GM21717 (cell line): ENCODE measurements around the gene OR10A6.

Source experiments
- ATAC-seq: cut with Tn5 transposase; IDR thresholded peaks from one replicate; pipeline ENCODE4 v1.9.1; 2021; ENCODE audit warnings: mild to moderate bottlenecking, moderate library complexity; ENCODE audit not compliant: unreplicated experiment

The OR10A6 gene, protein sequence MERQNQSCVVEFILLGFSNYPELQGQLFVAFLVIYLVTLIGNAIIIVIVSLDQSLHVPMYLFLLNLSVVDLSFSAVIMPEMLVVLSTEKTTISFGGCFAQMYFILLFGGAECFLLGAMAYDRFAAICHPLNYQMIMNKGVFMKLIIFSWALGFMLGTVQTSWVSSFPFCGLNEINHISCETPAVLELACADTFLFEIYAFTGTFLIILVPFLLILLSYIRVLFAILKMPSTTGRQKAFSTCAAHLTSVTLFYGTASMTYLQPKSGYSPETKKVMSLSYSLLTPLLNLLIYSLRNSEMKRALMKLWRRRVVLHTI

DNA sequence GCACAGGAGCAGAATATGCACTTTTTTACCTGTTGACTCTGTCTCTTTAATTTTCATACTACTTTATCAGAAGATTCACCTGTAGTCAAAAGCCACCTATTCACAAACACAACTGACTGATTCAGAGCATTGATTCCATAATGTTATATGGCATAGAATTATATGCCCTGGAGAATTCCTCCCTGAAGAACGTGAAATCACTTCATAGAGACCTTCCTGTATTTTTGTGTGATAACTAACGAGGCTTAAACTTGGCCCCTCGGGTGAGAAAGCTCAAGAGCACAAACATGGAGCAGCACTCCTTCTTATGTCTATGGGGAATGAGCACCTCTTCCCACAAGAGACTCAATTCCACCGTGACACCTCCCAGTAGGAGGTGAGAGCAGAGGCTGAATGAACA is at the start of gene OR10A6:
OR10A6 (minus strand) TSS at position 101 of the 400 bp plus-strand sequence. CDS start 2,606 bp downstream, outside the sequence.
- no peak for ATAC-seq

- no peak for ATAC-seq
These were observed 46.3 kb upstream of the OR10A6 start for GRCh38 chr11:7977232-7977917.

DNA sequence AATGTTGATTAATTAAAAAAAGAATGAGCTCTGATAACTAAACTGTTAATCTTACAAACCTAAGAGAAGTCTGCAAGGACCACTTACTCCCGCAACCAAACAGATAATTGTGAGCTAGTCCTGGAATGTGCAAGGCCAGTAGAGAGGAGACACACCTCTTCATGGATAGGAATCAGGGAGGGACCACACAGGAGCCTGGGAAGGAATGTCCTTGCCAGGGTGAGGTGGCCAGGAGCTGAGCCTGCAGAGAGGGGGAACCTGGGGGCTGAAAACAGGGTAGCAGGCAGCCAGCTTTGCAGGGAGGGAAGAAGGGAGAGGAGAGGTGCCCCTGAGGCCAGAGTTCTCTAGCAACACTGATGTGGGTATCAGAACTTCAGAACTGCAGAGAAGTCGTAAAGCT is 43.6 kb upstream of the OR10A6 start:
- no peak for ATAC-seq

DNA sequence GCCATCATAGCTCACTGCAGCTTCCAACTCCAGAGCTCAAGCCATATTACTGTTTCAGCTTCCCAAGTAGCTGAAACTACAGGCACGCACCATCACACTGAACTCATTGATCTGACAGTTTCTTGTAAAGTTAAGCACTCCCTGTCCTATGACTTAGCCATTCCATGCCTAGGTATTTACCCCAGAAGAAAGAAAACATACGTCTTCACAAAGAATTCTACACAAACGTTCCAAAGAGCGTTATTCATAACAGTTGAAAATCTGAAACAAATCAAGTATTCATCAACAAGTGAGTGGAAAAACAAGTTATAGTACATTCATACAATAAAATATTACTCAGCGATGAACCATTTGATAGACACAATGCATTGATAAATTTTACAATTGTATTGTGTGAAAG is 41.9 kb upstream of the OR10A6 start:
- no peak for ATAC-seq

DNA sequence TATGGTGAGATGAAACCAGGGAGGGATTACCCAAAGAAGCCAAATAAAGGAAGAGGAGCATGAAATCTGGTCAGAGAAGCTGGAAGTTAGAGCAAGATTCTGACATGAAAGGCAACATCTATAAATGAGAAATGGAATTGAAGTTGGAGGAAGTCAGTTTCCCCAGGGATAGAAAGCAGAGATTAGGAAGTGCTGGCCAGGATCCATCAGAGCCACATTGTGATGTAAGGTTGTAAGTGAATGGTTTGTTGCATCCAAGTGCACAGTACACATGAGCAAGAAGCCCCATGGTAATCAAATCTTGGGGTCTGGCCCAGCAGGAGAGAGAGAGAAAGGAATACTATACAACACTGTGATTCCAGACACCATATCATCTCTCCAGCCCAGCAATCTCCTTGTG is 40.8 kb upstream of the OR10A6 start:
- no peak for ATAC-seq

GRCh38 chr11:7969756-7970646 is 38.9 kb upstream of the OR10A6 start:
- no peak for ATAC-seq

- ATAC-seq: no peak
These were observed 37.6 kb upstream of the OR10A6 start for GRCh38 chr11:7968686-7969085.

- ATAC-seq: no peak
These were observed 36.8 kb upstream of the OR10A6 start for GRCh38 chr11:7967826-7968225.

GRCh38 chr11:7967097-7967496 is 36.0 kb upstream of the OR10A6 start:
- ATAC-seq: no peak

- ATAC-seq: no peak
These were observed 34.3 kb upstream of the OR10A6 start, which contains the start of gene NLRP10 for GRCh38 chr11:7965386-7965785. TSS of gene NLRP10 (minus strand) at chr11:7965447. CDS start at chr11:7963495, 1,952 bp downstream.

DNA sequence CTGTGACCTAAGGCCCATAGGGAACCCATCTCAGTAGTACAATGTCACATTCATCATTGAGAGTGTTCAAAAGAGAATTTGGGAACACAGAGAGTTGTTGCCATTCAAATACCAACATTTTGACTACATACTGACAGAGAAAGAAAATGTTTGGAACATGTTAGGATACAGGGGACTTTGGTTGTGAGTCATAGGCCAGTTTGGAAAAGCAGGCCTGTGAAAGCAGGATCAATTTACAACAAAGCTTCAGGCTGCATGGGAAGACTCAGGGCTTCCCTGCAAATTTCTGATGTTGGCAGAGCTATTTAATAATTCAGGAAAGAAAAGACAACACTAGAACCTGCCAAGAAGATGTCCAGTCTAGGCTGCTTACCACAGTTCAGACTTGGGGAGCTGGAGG is 33.8 kb upstream of the OR10A6 start:
- ATAC-seq: no peak

DNA sequence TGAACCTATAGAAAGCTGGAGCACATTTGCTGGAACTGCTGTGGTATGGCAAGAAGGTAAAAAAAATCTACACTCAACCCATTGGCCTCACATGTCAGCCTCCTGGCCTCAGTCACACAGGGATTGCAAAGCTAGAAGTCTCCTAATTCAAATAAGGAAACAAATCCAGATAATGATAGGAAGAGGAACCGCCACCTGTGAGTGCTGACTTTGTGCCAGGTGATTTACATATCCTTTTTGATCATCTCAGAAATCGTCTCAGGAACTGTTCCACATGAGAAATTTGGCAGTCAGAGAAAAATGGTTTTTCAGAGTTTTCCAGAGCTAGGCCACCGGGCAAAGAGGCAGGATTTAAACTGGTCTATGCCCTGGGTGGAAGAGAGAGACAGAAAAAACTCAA is 33.2 kb upstream of the OR10A6 start:
- ATAC-seq: no peak

GRCh38 chr11:7955191-7955590 is 24.1 kb upstream of the OR10A6 start:
- ATAC-seq: no peak

DNA sequence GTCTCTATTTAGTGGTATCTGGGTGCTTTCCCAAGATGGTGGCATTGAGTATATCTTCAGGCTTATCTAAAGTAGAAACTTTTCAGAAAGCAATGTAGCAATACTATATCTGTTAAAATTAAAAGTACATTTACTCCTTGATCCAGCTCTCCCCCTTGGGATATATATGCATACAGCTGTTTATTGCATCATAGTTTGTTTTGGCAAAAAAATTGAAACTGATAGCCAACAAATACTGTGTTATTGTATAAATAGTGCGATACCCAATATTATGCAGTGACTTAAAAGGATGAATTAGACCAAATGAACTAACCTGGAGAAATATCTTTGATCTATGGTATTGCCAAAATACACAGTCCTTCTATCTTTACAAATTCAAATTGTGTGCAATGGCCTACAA is 18.9 kb upstream of the OR10A6 start:
- ATAC-seq: no peak

- no peak for ATAC-seq
These were observed 13.1 kb upstream of the OR10A6 start for GRCh38 chr11:7944123-7944522.

DNA sequence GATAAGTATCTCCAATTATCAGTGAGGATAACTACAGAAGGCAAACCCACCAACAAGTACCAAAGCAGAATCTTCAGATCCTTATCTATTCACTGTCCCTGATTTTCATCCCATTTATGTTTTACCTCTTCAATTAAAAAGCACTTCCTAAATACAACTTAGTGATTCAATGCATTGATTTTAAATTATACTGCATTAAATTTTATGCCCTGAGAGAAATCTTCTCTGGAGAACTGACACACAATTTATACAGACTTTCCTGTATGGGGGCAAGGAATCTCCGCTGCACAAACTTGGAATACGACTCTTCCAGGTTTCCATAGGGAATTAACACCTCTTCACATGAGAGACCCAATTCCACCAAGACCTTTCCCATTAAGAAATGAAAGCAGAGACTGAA is 10.5 kb upstream of the OR10A6 start, which contains the start of gene OR10A3:
OR10A3 (minus strand) TSS at position 101 of the 400 bp plus-strand sequence. CDS start 2,188 bp downstream, outside the sequence.
- no peak for ATAC-seq

GRCh38 chr11:7941146-7941545 is 10.1 kb upstream of the OR10A6 start:
- ATAC-seq: no peak

GRCh38 chr11:7936615-7937014 is 5.5 kb upstream of the OR10A6 start:
- no peak for ATAC-seq

- ATAC-seq: no peak
These were observed 3.4 kb downstream of the OR10A6 start for GRCh38 chr11:7927635-7928034.

DNA sequence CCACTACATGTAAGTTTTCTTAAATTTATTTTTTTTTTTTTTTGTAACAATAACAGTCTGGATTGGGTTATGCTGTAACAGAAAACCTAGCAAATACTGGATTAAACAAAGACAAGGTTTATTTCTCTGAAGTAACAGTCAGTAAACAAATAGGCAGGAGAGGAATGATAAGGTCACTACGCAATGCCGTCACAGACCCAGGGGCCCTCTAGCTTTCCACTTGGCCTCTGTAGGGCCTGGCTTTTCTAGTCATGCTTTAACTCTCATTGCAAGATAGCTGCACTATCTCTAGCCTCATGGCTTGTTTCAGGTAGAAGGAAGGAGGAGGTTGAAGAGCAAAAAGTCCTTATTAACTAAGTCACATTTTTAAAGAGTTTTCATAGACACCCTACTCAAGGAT is 6.5 kb downstream of the OR10A6 start:
- no peak for ATAC-seq

DNA sequence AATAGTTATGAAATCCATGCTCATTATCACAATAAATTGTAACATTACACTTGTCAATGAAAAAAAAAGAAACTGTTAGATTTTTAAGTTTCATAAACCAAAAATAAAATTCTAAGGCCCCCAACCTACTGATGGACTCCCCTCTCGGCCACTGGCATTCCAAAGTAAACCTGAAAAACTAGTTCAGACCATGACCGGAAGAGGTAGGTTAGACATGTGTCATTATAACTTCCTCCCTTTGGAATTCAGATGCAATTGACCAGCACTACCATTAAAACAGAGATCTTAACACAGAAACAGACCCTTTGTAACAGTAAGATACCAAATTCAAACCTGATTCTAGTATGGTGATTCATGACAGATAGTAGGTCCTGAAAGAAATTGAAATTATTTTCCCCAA is 12.9 kb downstream of the OR10A6 start:
- no peak for ATAC-seq
